ENCODE data around the gene NDST1. TPM values are rescaled to one million over a fixed set of nuclear protein-coding genes. Genes with fewer than 3 reads are reported as not detected.

Gene NDST1
- total and polyA plus RNA-seq, 2 of the 8 experiments (the other 6 are each of a cell fraction or from before 2014, with no cell fraction given), result 27.0 to 72.0 TPM

DNA sequence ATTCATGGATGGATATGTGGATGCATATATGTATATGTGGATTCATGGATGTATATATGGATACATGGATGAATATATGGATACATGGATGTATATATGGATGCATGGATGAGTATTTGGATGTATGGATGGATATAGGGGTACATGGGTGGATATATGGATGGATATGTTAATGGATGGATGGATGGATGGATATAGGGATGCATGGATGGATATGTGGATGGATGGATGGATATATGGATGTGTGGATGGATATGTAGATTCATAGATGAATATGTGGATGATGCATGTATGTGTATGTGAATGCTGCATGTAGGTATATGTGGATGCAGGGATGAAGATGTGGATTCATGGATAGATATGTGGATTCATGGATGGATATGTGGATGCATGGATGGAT, 79.1 kb downstream of the NDST1 start:
- Histone ChIP-seq H3K23ac (ENCODE audit: insufficient read length) (no peak overlapping the region), H3K4me1 (replicated peaks in 1 of 4; ENCODE audit: control insufficient read depth in 3 of 4, insufficient read depth in 4 of 4, low read length in 3 of 4) (peaks cover 0 to 9% (median 5%) of the 10 kb centered on the region in 4 experiments; a peak in 6 of 7 replicates), H3K4me2 (ENCODE audit: insufficient read depth in 1 of 2, low read depth in 2 of 2, low read length in 2 of 2) (no peak overlapping the region), H3K14ac (ENCODE audit: insufficient read length) (no peak overlapping the region), H2BK120ac (replicated peaks; ENCODE audit: low read depth, low read length) (no peak overlapping the region), H2AFZ (ENCODE audit: low read length) (no peak overlapping the region), H3K79me1 (ENCODE audit: low read depth, low read length) (no peaks in the 10 kb centered on the region), H2BK12ac (ENCODE audit: low read depth, low read length) (no peak overlapping the region), H2BK15ac (ENCODE audit: low read length) (no peak overlapping the region), H3K4me3 (ENCODE audit: extremely low read depth in 1 of 4, insufficient read depth in 2 of 4, low read depth in 3 of 4, low read length in 4 of 4) (no peak overlapping the region), H2BK20ac (ENCODE audit: low read length) (no peak overlapping the region), H3K27me3 (replicated peaks in 1 of 4; ENCODE audit: control insufficient read depth in 3 of 4, extremely low read depth in 1 of 4, insufficient read depth in 3 of 4, low read length in 3 of 4) (no peaks in the 10 kb centered on the region), H4K91ac (replicated peaks; ENCODE audit: insufficient read length, low read length) (no peak overlapping the region), H4K20me1 (replicated peaks in 1 of 2; ENCODE audit: control insufficient read depth in 1 of 2, insufficient read depth in 2 of 2, low read length in 2 of 2) (no peaks in the 10 kb centered on the region), H3K79me2 (ENCODE audit: control insufficient read depth in 1 of 2, insufficient read depth in 2 of 2, low read length in 2 of 2) (no peaks in the 10 kb centered on the region), H4K5ac (ENCODE audit: insufficient read length, low read depth, low read length) (no peak overlapping the region), H3K23me2 (ENCODE audit: low read depth, low read length) (peaks cover 4% of the 10 kb centered on the region; the same call in 1 of the 2 replicates), H3K27ac (ENCODE audit: low read depth, low read length) (no peak overlapping the region), H2AK5ac (ENCODE audit: low read depth, low read length) (no peak overlapping the region), H3K9me3 (ENCODE audit: insufficient read depth in 2 of 2, low read depth in 1 of 2, low read length in 1 of 2) (no peaks in the 10 kb centered on the region), H3K9ac (replicated peaks in 1 of 4; ENCODE audit: extremely low read depth in 1 of 4, low read depth in 3 of 4, low read length in 3 of 4) (no peak overlapping the region), H4K8ac (ENCODE audit: extremely low read depth, insufficient read depth, low read length) (no peak overlapping the region), H2BK5ac (ENCODE audit: low read depth, low read length) (no peak overlapping the region), H3K18ac (ENCODE audit: extremely low read depth, low read length) (no peak overlapping the region), H3K4ac (replicated peaks; ENCODE audit: insufficient read length, low read depth, low read length) (no peak overlapping the region), H3K56ac (replicated peaks; ENCODE audit: insufficient read length, low read depth, low read length) (peak overlapping the region; percentile 17), H3K36me3 (ENCODE audit: control insufficient read depth in 2 of 4, insufficient read depth in 4 of 4, low read length in 3 of 4) (no peaks in the 10 kb centered on the region)
- POLR2A ChIA-PET (ENCODE audit: partially characterized antibody), result interaction anchor here (2.0 kb wide), 1 partner anchor 11 kb away, joined by 5 read pairs; no protein-coding TSS in a partner anchor
- FAIRE-seq, result no peak
- TF ChIP-seq YY1 (IDR thresholded peaks at IDR 0.05; ENCODE audit: low read depth, low read length), result no peak
- no peak for TF ChIP-seq TEAD4 (IDR thresholded peaks at IDR 0.05; ENCODE audit: low read depth, low read length)
- TF ChIP-seq CEBPB (IDR thresholded peaks at IDR 0.05; ENCODE audit: low read depth, low read length), result no peak
- TF ChIP-seq ZNF274 (IDR thresholded peaks at IDR 0.05; ENCODE audit: borderline replicate concordance, extremely low read depth, low read length), result no peak
- no peak for TF ChIP-seq BCL11A (IDR thresholded peaks at IDR 0.05; ENCODE audit: low read depth in 2 of 2, low read length in 2 of 2)
- TF ChIP-seq POLR2AphosphoS5 (IDR thresholded peaks at IDR 0.05; ENCODE audit: low read depth, low read length), result no peak
- no peak for TF ChIP-seq SIRT6 (IDR thresholded peaks at IDR 0.05; ENCODE audit: low read length)
- no peak for DNase-seq (ENCODE audit: low read depth in 1 of 2, low spot score in 2 of 2)
- CTCF ChIA-PET (ENCODE audit: partially characterized antibody), result interaction anchor here (1.3 to 5.1 kb wide), 4 partner anchors 11 to 66 kb away, joined by 3 to 34 read pairs (median 15); no protein-coding TSS in a partner anchor
